DOHH2 (cell line): ENCODE data around the gene CCHCR1.

Source experiments
- H3F3A ChIP-seq: fragments of 200-600 bp; sonication (generic), shearing (Covaris generic); 2 replicates; pipeline ENCODE4 v1.6.0; 2016; ENCODE audit warnings: antibody characterized with exemption, mild to moderate bottlenecking; ENCODE audit not compliant: control insufficient read depth, insufficient read depth
- H3K27ac ChIP-seq: fragments of 200-600 bp; sonication (generic); 2 replicates; pipeline ENCODE4 v1.5.1; 2014; ENCODE audit warnings: low read depth, mild to moderate bottlenecking, low read length, moderate library complexity
- H3K27me3 ChIP-seq: fragments of 200-600 bp; sonication (generic); 2 replicates; pipeline ENCODE4 v1.6.1; 2014; ENCODE audit warnings: mild to moderate bottlenecking, low read length, mixed read lengths; ENCODE audit not compliant: control insufficient read depth
- H3K36me3 ChIP-seq: fragments of 200-600 bp; sonication (generic); 2 replicates; pipeline ENCODE4 v1.6.1; 2014; ENCODE audit warnings: mild to moderate bottlenecking, low read length, moderate library complexity, mixed read lengths; ENCODE audit not compliant: control insufficient read depth
- H3K4me1 ChIP-seq: fragments of 200-600 bp; sonication (generic); 2 replicates; pipeline ENCODE4 v1.6.1; 2014; ENCODE audit warnings: mild to moderate bottlenecking, low read length, mixed read lengths; ENCODE audit not compliant: control insufficient read depth
- H3K4me2 ChIP-seq: fragments of 200-600 bp; sonication (generic); 2 replicates; pipeline ENCODE4 v1.6.0; 2014; ENCODE audit warnings: mild to moderate bottlenecking, low read length, moderate library complexity
- H3K4me3 ChIP-seq: fragments of 200-600 bp; sonication (generic); 2 replicates; pipeline ENCODE4 v1.5.1; 2014; ENCODE audit warnings: mild to moderate bottlenecking, low read length, mixed read lengths
- H3K79me2 ChIP-seq: fragments of 200-600 bp; sonication (generic); 2 replicates; pipeline ENCODE4 v1.6.1; 2014; ENCODE audit warnings: mild to moderate bottlenecking, low read length, mixed read lengths; ENCODE audit not compliant: control insufficient read depth
- H3K9me2 ChIP-seq: fragments of 200-600 bp; sonication (generic); replicated peaks from 2 replicates; pipeline ENCODE4 v1.6.1; 2014; ENCODE audit warnings: mild to moderate bottlenecking, low read length, mixed read lengths; ENCODE audit not compliant: control insufficient read depth
- H3K9me3 ChIP-seq: fragments of 200-600 bp; sonication (generic); 2 replicates; pipeline ENCODE4 v1.6.1; 2014; ENCODE audit warnings: antibody characterized with exemption, low read length, mixed read lengths; ENCODE audit not compliant: control insufficient read depth, insufficient read depth
- H4K20me1 ChIP-seq: fragments of 200-600 bp; sonication (generic); 2 replicates; pipeline ENCODE4 v1.6.0; 2014; ENCODE audit warnings: low read depth, mild to moderate bottlenecking, antibody characterized with exemption, low read length, moderate library complexity; ENCODE audit not compliant: control insufficient read depth, insufficient read depth
- CTCF ChIP-seq: fragments of 200-600 bp; sonication (generic); IDR thresholded peaks from one replicate; pipeline ENCODE4 v1.5.1; 2014; ENCODE audit warnings: antibody characterized with exemption, mild to moderate bottlenecking, low read depth, low read length; ENCODE audit not compliant: poor library complexity, severe bottlenecking
- EZH2phosphoT487 ChIP-seq: fragments of 200-600 bp; sonication (generic); IDR thresholded peaks from 2 replicates; pipeline ENCODE4 v1.6.1; 2017; ENCODE audit warnings: borderline replicate concordance, mild to moderate bottlenecking, antibody characterized with exemption, low read length, moderate library complexity, mixed read lengths

CCHCR1 gene

GRCh38 chr6:31179896-31180295 lies 22.3 kb upstream of the CCHCR1 start:
- Histone ChIP-seq H3K4me3 (no peak overlapping the region), H3K27ac (no peak overlapping the region), H3K4me2 (no peak overlapping the region), H3K9me3 (no peaks in the 10 kb centered on the region), H3K27me3 (no peaks in the 10 kb centered on the region), H3K9me2 (no peaks in the 10 kb centered on the region), H3K4me1 (peaks cover 8% of the 10 kb centered on the region), H3K36me3 (no peaks in the 10 kb centered on the region), H3F3A (no peaks in the 10 kb centered on the region), H4K20me1 (no peaks in the 10 kb centered on the region), H3K79me2 (no peaks in the 10 kb centered on the region)
- TF ChIP-seq CTCF (no peak), EZH2phosphoT487 (no peak)

DNA sequence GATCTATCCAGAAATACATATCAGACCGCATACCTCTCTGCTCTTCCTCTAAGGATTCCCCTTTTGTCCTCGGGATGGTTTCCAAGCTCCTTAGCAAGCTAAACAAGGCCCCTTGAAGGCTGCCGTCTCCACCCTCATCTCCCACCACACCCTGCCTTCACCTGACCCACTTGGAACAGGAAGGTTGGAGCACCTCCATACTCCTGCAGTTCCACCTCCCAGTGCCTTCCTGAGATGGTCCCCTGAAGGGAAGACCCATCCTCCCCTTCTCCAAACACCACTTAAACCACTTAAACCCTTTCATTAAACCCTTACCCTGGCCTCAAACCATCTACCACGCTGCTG lies 21.4 kb upstream of the CCHCR1 start:
- H3K79me2 ChIP-seq = no peaks in the 10 kb centered on the region
- no peaks in the 10 kb centered on the region for H3K9me3 ChIP-seq
- H3K36me3 ChIP-seq = no peaks in the 10 kb centered on the region
- no peaks in the 10 kb centered on the region for H3F3A ChIP-seq
- H4K20me1 ChIP-seq = no peaks in the 10 kb centered on the region
- H3K9me2 ChIP-seq = no peaks in the 10 kb centered on the region
- H3K4me3 ChIP-seq = no peak overlapping the region
- H3K27me3 ChIP-seq = no peaks in the 10 kb centered on the region
- no peak overlapping the region for H3K27ac ChIP-seq
- H3K4me2 ChIP-seq = no peak overlapping the region
- peaks cover 8% of the 10 kb centered on the region for H3K4me1 ChIP-seq
- TF ChIP-seq CTCF (no peak), EZH2phosphoT487 (no peak)

DNA sequence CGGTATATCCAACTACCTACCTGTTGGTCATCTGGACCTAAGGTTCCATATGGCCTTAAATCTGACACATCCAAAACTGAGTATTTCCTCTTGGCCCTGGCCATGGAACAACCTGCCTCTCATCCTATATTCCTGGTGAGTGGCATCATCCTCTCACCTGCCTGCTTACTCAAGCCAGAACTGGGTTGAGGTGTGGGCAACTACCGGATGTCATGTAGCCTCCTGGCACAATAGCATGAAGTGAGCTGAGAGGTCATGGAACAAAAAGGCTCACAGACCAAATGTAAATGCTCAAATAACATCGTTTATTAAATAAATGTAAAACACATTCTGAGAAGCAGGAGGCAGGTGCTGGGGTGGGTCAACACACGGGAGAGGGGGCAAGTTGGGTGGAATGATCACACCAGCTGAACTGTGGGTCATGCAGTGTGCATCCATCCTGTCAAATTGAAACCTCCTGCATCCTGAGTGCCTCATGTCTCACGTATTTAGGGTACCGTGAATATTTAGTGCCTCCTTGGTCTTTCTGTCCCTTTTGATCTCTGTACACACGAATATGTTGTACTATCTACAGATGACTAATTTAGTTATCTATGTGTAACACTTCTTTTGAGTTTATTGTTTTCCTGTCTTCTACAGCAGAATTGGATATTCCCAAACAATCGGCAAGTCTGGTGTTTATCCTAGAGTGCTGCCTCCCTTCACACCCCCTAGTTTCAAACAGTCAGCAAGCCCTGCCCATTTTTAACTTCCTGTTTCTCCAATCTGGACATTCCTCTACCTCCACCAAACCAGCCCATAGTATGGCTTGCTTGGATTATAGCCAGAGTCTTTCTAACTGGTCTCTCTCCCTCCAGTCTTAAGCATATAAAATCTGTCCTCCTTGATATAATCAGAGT lies 20.8 kb upstream of the CCHCR1 start:
- Histone ChIP-seq H3K27ac (no peak overlapping the region), H4K20me1 (no peaks in the 10 kb centered on the region), H3K4me2 (no peak overlapping the region), H3K4me1 (peaks cover 8% of the 10 kb centered on the region), H3K4me3 (no peak overlapping the region), H3K79me2 (no peaks in the 10 kb centered on the region), H3K9me2 (no peaks in the 10 kb centered on the region), H3K27me3 (no peaks in the 10 kb centered on the region), H3K9me3 (no peaks in the 10 kb centered on the region), H3F3A (no peaks in the 10 kb centered on the region), H3K36me3 (no peaks in the 10 kb centered on the region)
- TF ChIP-seq EZH2phosphoT487 = no peak

DNA sequence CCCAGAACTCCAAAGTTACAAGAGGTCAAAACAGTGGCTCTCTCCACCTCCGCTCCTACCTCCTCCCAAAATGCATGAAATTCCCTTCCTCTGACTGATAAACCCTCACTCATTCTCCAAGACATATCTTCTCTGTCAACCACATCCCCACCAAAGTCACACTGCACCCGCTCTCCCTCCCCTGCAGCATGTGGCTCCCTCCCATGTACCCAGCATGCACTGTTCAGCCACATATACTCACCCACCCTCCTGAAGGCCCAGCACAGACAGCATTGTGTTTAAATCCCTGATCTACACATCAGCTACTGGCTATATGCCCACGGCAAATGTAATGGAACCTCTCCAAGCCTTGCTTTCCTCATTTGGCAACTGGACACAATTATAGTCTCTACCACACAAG lies 18.4 kb upstream of the CCHCR1 start:
- Histone ChIP-seq H3K4me2 (no peak overlapping the region), H4K20me1 (no peaks in the 10 kb centered on the region), H3K36me3 (no peaks in the 10 kb centered on the region), H3K4me3 (no peak overlapping the region), H3K4me1 (peaks cover 8% of the 10 kb centered on the region), H3K27me3 (no peaks in the 10 kb centered on the region), H3K79me2 (no peaks in the 10 kb centered on the region), H3K9me3 (no peaks in the 10 kb centered on the region), H3K9me2 (no peaks in the 10 kb centered on the region), H3K27ac (no peak overlapping the region), H3F3A (no peaks in the 10 kb centered on the region)
- TF ChIP-seq CTCF (no peak), EZH2phosphoT487 (no peak)
